ENCODE measurements around the gene DNAH3.
A peak's percentile ranks its signal among the peaks of the same experiment; 100 is the strongest.
"Not testable (repeated sequence)": the region's sequence is repeated elsewhere in the genome, so short reads cannot be mapped to it uniquely, and the experiment has no call there.

DNAH3 gene

DNA sequence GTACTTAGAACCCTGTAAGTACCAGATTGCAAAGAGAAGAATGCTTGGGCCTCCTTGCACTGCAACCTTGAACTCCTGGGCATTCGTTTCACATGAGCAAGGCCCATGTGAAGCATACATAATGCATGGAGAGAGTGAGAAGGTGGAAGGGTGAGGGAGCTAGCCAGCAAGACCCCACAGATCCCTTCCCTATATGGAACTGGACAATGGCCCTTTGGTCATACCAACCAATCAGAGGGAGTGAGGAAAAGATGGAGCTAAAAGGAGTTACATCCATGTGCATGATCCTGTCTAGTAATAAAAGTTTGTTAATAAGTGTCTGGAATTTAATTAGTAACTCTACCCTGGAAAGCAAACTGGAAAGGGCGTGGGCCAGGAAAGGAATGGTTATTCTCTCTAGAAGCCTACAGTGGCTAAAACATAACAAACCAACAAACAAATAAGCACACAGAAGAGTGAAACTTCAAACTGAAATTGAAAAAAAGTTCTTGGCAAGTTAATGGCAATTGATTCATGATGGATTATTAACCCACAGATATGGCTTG lies 29.6 kb downstream of the DNAH3 start:
- Mint-ChIP-seq H3K4me3 (no peak overlapping the region), H3K36me3 (ENCODE audit: low read depth) (no peaks in the 10 kb centered on the region)

DNA sequence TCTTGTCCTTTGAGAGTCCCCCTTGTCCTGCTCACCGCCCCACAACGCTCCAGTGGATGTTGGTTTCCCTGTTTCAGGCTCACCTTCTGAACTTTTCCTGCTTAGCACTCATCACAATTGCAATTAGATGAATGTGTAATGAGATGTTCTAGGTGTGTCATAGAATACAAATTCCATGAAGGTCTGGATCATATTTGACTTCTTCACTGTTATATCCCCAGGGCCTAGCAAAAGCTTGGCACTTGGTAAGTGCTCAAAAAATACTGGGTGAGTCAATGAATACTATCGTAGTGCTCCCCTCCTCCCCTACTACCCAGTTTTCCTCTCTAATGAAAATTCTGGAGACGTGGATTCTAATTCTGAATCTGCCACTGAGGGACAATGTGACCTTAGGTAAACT lies 33.1 kb downstream of the DNAH3 start:
- Mint-ChIP-seq H3K9me3 (peaks cover 6% of the 10 kb centered on the region), H3K27ac (peak overlapping the region; percentile 27), H3K4me1 (peaks cover 9% of the 10 kb centered on the region), H3K27me3 (ENCODE audit: low read depth, poor library complexity) (peaks cover 5% of the 10 kb centered on the region), H3K4me3 (no peak overlapping the region), H3K36me3 (ENCODE audit: low read depth) (no peaks in the 10 kb centered on the region)
- TF ChIP-seq, protein P1, sequence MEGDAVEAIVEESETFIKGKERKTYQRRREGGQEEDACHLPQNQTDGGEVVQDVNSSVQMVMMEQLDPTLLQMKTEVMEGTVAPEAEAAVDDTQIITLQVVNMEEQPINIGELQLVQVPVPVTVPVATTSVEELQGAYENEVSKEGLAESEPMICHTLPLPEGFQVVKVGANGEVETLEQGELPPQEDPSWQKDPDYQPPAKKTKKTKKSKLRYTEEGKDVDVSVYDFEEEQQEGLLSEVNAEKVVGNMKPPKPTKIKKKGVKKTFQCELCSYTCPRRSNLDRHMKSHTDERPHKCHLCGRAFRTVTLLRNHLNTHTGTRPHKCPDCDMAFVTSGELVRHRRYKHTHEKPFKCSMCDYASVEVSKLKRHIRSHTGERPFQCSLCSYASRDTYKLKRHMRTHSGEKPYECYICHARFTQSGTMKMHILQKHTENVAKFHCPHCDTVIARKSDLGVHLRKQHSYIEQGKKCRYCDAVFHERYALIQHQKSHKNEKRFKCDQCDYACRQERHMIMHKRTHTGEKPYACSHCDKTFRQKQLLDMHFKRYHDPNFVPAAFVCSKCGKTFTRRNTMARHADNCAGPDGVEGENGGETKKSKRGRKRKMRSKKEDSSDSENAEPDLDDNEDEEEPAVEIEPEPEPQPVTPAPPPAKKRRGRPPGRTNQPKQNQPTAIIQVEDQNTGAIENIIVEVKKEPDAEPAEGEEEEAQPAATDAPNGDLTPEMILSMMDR (IDR thresholded peaks at IDR 0.05): no peak
- DNase-seq: no peak

More for the DNA sequence above, 29.6 kb downstream of the DNAH3 start:
- peaks cover 9% of the 10 kb centered on the region for H3K4me1 Mint-ChIP-seq
- H3K27me3 Mint-ChIP-seq (ENCODE audit: low read depth, poor library complexity): peaks cover 5% of the 10 kb centered on the region
- no peak for DNase-seq
- H3K9me3 Mint-ChIP-seq: peaks cover 6% of the 10 kb centered on the region
- no peak overlapping the region for H3K27ac Mint-ChIP-seq
- TF ChIP-seq, protein P1 (IDR thresholded peaks at IDR 0.05): no peak

DNA sequence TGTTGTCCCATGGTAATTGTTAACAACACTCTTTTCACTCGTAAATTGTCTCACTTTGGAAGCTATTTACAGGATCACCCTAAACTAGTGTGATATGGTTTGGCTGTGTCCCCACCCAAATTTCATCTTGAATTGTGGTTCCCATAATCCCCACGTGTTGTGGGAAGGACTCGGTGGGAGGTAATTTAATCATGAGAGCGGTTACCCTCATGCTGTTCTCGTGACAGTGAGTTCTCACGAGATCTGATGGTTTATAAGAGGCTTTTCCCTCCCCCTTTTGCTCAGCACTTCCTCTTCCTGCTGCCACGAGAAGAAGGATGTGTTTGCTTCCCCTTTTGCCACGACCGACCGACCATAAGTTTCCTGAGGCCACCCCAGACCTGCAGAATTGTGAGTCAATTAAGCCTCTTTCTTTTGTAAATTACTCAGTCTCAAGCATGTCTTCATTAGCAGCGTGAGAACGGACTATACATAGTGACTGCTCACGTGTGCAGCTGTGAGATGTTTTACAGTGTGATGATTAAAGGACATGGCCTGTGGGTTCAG lies 34.4 kb downstream of the DNAH3 start:
- no peak for DNase-seq
- peak overlapping the region; percentile 52 for H3K4me3 Mint-ChIP-seq
- H3K9me3 Mint-ChIP-seq: peaks cover 6% of the 10 kb centered on the region
- no peaks in the 10 kb centered on the region for H3K36me3 Mint-ChIP-seq (ENCODE audit: low read depth)
- peaks cover 5% of the 10 kb centered on the region for H3K27me3 Mint-ChIP-seq (ENCODE audit: low read depth, poor library complexity)
- H3K4me1 Mint-ChIP-seq: peaks cover 9% of the 10 kb centered on the region
- TF ChIP-seq, protein P1 (IDR thresholded peaks at IDR 0.05): no peak
- peak overlapping the region; percentile 93 for H3K27ac Mint-ChIP-seq

DNA sequence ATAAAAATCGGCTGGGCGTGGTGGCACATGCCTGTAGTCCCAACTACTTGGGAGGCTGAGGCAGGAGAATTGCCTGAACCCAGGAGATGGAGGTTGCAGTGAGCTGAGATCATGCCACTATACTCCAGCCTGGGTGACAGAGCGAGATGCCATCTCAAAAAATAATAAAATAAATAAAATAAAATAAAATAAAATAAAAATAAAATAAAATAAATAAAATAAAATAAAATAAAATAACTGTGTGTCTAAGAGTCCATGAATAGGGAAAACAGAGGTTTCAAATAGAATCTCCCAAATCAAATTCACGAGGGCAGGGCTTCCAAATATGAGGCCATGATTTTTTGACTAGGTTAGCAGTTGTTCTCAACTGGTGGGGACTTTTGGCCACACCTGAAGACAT lies 35.1 kb downstream of the DNAH3 start:
- H3K36me3 Mint-ChIP-seq (ENCODE audit: low read depth); DNase-seq; H3K9me3 Mint-ChIP-seq; H3K27me3 Mint-ChIP-seq (ENCODE audit: low read depth, poor library complexity); H3K27ac Mint-ChIP-seq; H3K4me1 Mint-ChIP-seq; H3K4me3 Mint-ChIP-seq: not testable (repeated sequence)

DNA sequence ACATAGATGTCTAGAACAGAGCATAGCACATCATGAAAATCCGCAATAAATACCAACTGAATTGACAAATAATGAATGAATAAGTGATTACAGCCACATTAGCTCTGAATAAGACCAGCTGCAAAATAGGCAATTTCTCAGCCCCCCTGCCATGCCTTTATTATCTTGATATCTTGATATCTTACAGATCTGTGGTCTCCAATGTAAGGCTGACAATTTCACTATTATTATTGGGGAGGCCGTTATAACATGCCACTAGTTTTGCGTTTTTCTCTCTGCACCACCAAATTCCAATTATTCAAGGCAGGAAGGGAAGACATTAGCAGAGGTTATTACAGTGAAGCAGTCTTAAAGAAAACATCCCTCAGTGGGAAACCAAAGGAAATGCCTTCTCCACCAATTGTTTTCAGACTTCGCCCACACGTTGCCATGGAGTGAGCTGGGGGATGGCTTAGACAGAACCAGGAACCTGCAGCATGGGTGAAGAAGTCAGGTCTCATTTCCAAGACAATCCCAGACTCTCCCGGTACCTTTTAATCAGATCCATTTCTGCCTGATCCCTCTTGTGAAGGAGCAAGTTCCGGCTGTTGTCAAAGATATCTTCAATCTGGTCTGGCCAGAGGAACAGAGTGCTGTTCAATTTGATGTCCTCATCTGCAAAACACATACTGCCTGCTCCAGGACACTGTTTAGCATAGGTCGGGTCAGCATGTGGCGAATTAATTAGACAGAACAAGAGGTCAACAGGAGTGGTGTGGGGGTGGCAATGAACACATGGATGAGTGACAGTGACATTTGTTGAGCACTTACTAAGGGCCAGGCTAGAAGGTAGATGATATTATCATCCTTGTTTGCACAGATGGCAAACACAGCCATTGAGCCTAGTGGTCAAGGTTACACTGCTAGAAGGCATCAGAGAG lies 46.4 kb downstream of the DNAH3 start:
- Mint-ChIP-seq H3K9me3 (no peaks in the 10 kb centered on the region), H3K36me3 (ENCODE audit: low read depth) (no peaks in the 10 kb centered on the region), H3K27ac (no peak overlapping the region), H3K27me3 (ENCODE audit: low read depth, poor library complexity) (peaks cover 7% of the 10 kb centered on the region), H3K4me1 (peaks cover 18% of the 10 kb centered on the region), H3K4me3 (no peak overlapping the region)
- no peak for DNase-seq
- TF ChIP-seq, protein P1 (IDR thresholded peaks at IDR 0.05): no peak

DNA sequence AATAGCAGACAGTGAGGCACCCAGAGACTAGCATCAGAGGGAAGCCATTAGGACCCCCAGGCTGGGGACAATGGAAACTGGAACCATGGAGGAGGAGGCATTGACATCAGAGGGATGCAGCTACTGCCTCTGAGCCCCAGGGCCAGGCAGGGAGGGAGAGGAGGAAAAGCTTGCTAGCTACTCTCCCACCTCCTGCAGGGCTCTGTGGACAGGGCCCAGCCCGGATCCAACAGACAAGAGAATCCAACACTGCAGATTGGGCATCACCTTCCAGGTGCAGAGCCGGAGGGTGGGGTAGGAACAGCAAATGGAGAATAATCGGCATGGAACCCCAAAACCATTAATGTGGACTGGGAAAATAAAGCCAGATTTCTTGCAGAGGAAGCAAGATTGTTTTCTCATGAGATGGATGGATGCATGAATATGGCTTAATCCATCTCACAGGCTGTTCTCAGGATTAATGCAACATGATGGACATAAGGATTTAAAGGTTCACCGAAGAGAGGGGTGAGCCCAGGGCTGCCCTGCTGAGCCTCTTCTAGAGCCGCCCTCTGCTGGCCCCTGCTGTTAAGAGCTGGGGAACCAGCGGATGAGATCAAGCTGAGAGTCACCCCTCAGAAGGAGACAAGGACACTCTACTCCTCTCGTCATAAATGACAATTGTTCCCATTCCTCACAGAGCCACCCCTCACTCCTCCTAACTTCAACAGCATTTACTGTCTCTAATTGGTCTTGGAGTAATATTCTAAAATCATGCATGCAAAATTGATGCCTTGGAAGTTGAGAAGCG lies 48.8 kb downstream of the DNAH3 start:
- H3K4me3 Mint-ChIP-seq: no peak overlapping the region
- TF ChIP-seq, protein P1 (IDR thresholded peaks at IDR 0.05): peak; percentile 34
- H3K27me3 Mint-ChIP-seq (ENCODE audit: low read depth, poor library complexity): peaks cover 12% of the 10 kb centered on the region
- peak; percentile 41 for DNase-seq
- H3K36me3 Mint-ChIP-seq (ENCODE audit: low read depth): no peaks in the 10 kb centered on the region
- no peak overlapping the region for H3K27ac Mint-ChIP-seq
- H3K4me1 Mint-ChIP-seq: peaks cover 18% of the 10 kb centered on the region
- H3K9me3 Mint-ChIP-seq: no peaks in the 10 kb centered on the region
